Left ventricle myocardium inferior (tissue), 1 donor: ENCODE measurements around the gene SYNDIG1L. TPM values are rescaled to one million over a fixed set of nuclear protein-coding genes. Genes with fewer than 3 reads are reported as not detected.

Experiments
- DNase-seq: peaks from one replicate; pipeline ENCODE4 v3.0.0-alpha.2; 2020
- H3K27ac ChIP-seq: fragments of 200-600 bp; replicated peaks from 2 replicates; pipeline ENCODE4 v1.8.0; 2021
- H3K27me3 ChIP-seq: fragments of 200-600 bp; 2 replicates; pipeline ENCODE4 v1.8.0; 2021; ENCODE audit warnings: low read depth
- H3K36me3 ChIP-seq: fragments of 200-600 bp; 2 replicates; pipeline ENCODE4 v1.8.0; 2021
- H3K4me1 ChIP-seq: fragments of 200-600 bp; 2 replicates; pipeline ENCODE4 v1.8.0; 2021
- H3K4me3 ChIP-seq: fragments of 200-600 bp; 2 replicates; pipeline ENCODE4 v1.8.0; 2021; ENCODE audit warnings: mild to moderate bottlenecking, moderate library complexity
- H3K9me3 ChIP-seq: fragments of 200-600 bp; replicated peaks from 2 replicates; pipeline ENCODE4 v1.8.0; 2021
- CTCF ChIP-seq: fragments of 200-600 bp; IDR thresholded peaks from 2 replicates; pipeline ENCODE4 v1.8.0; 2021; ENCODE audit warnings: antibody characterized with exemption, mild to moderate bottlenecking, borderline replicate concordance
- intact Hi-C: fragments of 100-400 bp; cut with micrococcal nuclease; formaldehyde crosslinking; loops from one replicate; pipeline ENCODE4 v1.11.0; 2022
- total RNA-seq: library from RNA; stranded (reverse); fragmentation: NEBNext Ultra II Directional; extraction: Animal tissue kit (Norgen Biotek cat#: 25700); gene quantifications from one replicate; pipeline ENCODE4 v1.2.1, GENCODE V29; 2021
- donor health status: DM: no; HTN: yes; CAD: no; lungs with severe emphysema.

The SYNDIG1L gene
- total RNA-seq, 1 donor from 2014 or later = 0.11 TPM

GRCh38 chr14:74441113-74441512 is 15.1 kb upstream of the SYNDIG1L start:
- intact Hi-C loops = no loop called here

GRCh38 chr14:74438351-74438915 is 12.4 kb upstream of the SYNDIG1L start:
- no peaks in the 10 kb centered on the region for H3K9me3 ChIP-seq
- DNase-seq = no peak
- H3K27ac ChIP-seq = no peak overlapping the region
- H3K4me3 ChIP-seq = no peak overlapping the region
- H3K36me3 ChIP-seq = no peaks in the 10 kb centered on the region
- H3K4me1 ChIP-seq = no peaks in the 10 kb centered on the region
- H3K27me3 ChIP-seq = no peaks in the 10 kb centered on the region
- intact Hi-C loops = no loop called here
- TF ChIP-seq CTCF = no peak

More at GRCh38 chr14:74441113-74441512, 15.1 kb upstream of the SYNDIG1L start:
- H3K4me3 ChIP-seq = no peak overlapping the region
- H3K4me1 ChIP-seq = no peaks in the 10 kb centered on the region
- H3K27ac ChIP-seq = no peak overlapping the region
- no peaks in the 10 kb centered on the region for H3K27me3 ChIP-seq
- no peak for DNase-seq
- TF ChIP-seq CTCF = no peak
- H3K9me3 ChIP-seq = no peaks in the 10 kb centered on the region
- no peaks in the 10 kb centered on the region for H3K36me3 ChIP-seq

- no peak for DNase-seq
- no peaks in the 10 kb centered on the region for H3K27me3 ChIP-seq
- no peak for TF ChIP-seq CTCF
- H3K27ac ChIP-seq = no peak overlapping the region
- H3K4me3 ChIP-seq = no peak overlapping the region
- H3K4me1 ChIP-seq = no peaks in the 10 kb centered on the region
- H3K36me3 ChIP-seq = no peaks in the 10 kb centered on the region
- intact Hi-C loops = no loop called here
- no peaks in the 10 kb centered on the region for H3K9me3 ChIP-seq
Measured at GRCh38 chr14:74437496-74438053, 11.6 kb upstream of the SYNDIG1L start.

GRCh38 chr14:74434294-74434693 is 8.3 kb upstream of the SYNDIG1L start:
- no peak for TF ChIP-seq CTCF
- H3K4me1 ChIP-seq = no peaks in the 10 kb centered on the region

GRCh38 chr14:74429991-74430390 is 4.0 kb upstream of the SYNDIG1L start:
- no peaks in the 10 kb centered on the region for H3K9me3 ChIP-seq
- TF ChIP-seq CTCF = no peak
- intact Hi-C loops = no loop called here

More at GRCh38 chr14:74434294-74434693, 8.3 kb upstream of the SYNDIG1L start:
- intact Hi-C loops = no loop called here
- no peak overlapping the region for H3K4me3 ChIP-seq
- no peaks in the 10 kb centered on the region for H3K9me3 ChIP-seq
- no peaks in the 10 kb centered on the region for H3K36me3 ChIP-seq
- H3K27ac ChIP-seq = no peak overlapping the region
- no peaks in the 10 kb centered on the region for H3K27me3 ChIP-seq
- no peak for DNase-seq

More at GRCh38 chr14:74429991-74430390, 4.0 kb upstream of the SYNDIG1L start:
- Histone ChIP-seq H3K27ac (no peak overlapping the region), H3K4me3 (no peak overlapping the region), H3K27me3 (peaks cover 12% of the 10 kb centered on the region), H3K36me3 (no peaks in the 10 kb centered on the region), H3K4me1 (peaks cover 4% of the 10 kb centered on the region)
- DNase-seq = no peak
